ENCODE measurements around the gene CCDC112.
"Not testable (repeated sequence)": the region's sequence is repeated elsewhere in the genome, so short reads cannot be mapped to it uniquely, and the experiment has no call there.

The CCDC112 gene

GRCh38 chr5:115296124-115297022, at the start of gene CCDC112:
Gene CCDC112, minus strand, starts transcription at chr5:115296654. Its CDS starts 111 bp downstream, at chr5:115296543.
- peak; percentile 88 for DNase-seq

GRCh38 chr5:115345344-115345743, 48.9 kb upstream of the CCDC112 start:
- no peak for DNase-seq

GRCh38 chr5:115343855-115344254, 47.4 kb upstream of the CCDC112 start:
- DNase-seq, result no peak

- no peak for DNase-seq
These were observed 46.3 kb upstream of the CCDC112 start for GRCh38 chr5:115342590-115343377.

GRCh38 chr5:115341745-115342144, 45.3 kb upstream of the CCDC112 start:
- no peak for DNase-seq

GRCh38 chr5:115338851-115339250, 42.4 kb upstream of the CCDC112 start:
- no peak for DNase-seq

GRCh38 chr5:115337882-115338281, 41.4 kb upstream of the CCDC112 start:
- no peak for DNase-seq

- no peak for DNase-seq
These were observed 40.5 kb upstream of the CCDC112 start for GRCh38 chr5:115336964-115337363.

GRCh38 chr5:115336201-115336720, 39.8 kb upstream of the CCDC112 start:
- no peak for DNase-seq

GRCh38 chr5:115335301-115335700, 38.8 kb upstream of the CCDC112 start:
- DNase-seq, result no peak

- DNase-seq, result no peak
These were observed 36.7 kb upstream of the CCDC112 start for GRCh38 chr5:115333164-115333563.

GRCh38 chr5:115330830-115331229, 34.4 kb upstream of the CCDC112 start:
- DNase-seq, result no peak

- DNase-seq, result no peak
These were observed 33.0 kb upstream of the CCDC112 start for GRCh38 chr5:115329475-115329874.

- DNase-seq, result not testable (repeated sequence)
These were observed 32.3 kb upstream of the CCDC112 start for GRCh38 chr5:115328617-115329274.

- DNase-seq, result no peak
These were observed 29.0 kb upstream of the CCDC112 start for GRCh38 chr5:115325296-115325959.

GRCh38 chr5:115324021-115324420, 27.6 kb upstream of the CCDC112 start:
- no peak for DNase-seq

- DNase-seq, result no peak
These were observed 26.3 kb upstream of the CCDC112 start for GRCh38 chr5:115322729-115323128.

GRCh38 chr5:115321309-115321708, 24.9 kb upstream of the CCDC112 start:
- DNase-seq, result no peak

- no peak for DNase-seq
These were observed 24.1 kb upstream of the CCDC112 start for GRCh38 chr5:115320515-115320914.

- DNase-seq, result no peak
These were observed 23.6 kb upstream of the CCDC112 start for GRCh38 chr5:115320006-115320405.

GRCh38 chr5:115319007-115319406, 22.6 kb upstream of the CCDC112 start:
- no peak for DNase-seq

- DNase-seq, result no peak
These were observed 21.3 kb upstream of the CCDC112 start for GRCh38 chr5:115317736-115318135.

GRCh38 chr5:115317320-115317719, 20.9 kb upstream of the CCDC112 start:
- no peak for DNase-seq

Data from activated effector memory CD4-positive, alpha-beta T cell treated with anti-CD3 and anti-CD28 coated beads, Interleukin-2, amount 50 U/mL, for 16 hours (primary cell).